Measurements from ENCODE around the gene FLYWCH2.
A peak's percentile ranks its signal among the peaks of the same experiment; 100 is the strongest.

FLYWCH2 gene

GRCh38 chr16:2882650-2883457, at the start of gene FLYWCH2:
FLYWCH2 (plus strand) TSS chr16:2883215; CDS start chr16:2896450, 13,235 bp downstream.
- DNase-seq (ENCODE audit: low read depth in 2 of 2) = peak; percentile 100

- DNase-seq (ENCODE audit: low read depth in 2 of 2) = no peak
Measured at GRCh38 chr16:2833776-2834175, 49.2 kb upstream of the FLYWCH2 start.

DNA sequence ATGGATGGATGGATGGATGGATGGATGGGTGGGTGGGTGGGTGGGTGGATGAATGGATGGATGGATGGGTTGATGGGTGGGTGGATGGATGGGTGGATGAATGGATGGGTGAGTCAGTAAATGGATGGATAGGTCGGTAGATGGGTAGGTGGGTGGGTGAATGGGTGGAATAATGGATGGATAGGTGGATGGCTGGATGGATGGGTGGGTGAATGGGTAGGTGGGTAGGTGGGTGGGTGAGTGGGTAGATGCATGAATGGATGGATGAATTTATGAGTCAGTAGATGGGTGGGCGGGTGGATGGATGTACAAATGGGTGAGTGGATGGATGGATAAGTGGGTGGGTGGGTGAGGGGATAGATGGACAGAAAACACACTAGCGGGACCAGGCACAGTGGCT, 48.0 kb upstream of the FLYWCH2 start:
- no peak for DNase-seq (ENCODE audit: low read depth in 2 of 2)

DNA sequence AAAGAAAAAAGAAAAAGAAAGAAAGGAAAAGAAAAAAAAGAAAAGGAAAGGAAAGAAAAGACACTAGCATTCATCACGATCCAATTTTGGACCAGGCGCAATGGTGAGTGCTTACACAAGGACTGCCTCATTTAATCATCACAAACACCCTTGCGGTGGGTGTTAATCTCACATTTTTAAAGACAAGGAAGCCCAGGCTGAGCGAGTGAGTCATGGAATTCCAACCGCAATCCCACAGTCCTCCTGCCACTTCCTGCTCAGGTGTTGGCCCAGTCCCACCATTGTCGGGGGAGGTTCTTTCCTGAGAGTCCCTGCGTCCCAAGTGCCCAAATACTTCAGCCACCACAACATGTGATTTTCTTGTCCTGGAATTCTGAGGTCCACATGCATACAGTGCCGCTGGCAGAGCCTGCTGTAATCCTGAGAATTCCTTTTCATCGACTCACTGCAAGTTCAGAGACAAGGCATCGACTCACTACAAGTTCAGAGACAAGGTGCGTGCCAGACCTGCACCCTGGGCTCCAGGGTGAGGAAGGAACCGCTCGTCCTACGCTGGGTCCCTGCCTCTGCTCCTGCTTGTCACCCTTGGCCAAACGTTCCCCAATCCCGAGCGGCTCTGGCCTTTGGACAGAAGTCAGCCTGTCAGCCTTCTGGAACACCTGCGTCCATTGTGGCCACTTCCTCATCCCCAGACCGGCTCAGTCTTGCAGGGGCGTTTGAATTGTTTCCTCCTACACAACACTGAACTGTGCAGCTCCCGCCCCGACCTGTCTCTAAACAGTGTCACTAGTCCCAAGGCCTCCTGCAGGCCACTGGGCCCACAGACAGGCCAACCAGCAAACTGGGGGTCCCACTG, 47.1 kb upstream of the FLYWCH2 start:
- DNase-seq (ENCODE audit: low read depth in 2 of 2) = no peak

- no peak for DNase-seq (ENCODE audit: low read depth in 2 of 2)
Measured at GRCh38 chr16:2836646-2837508, 46.1 kb upstream of the FLYWCH2 start.

GRCh38 chr16:2838928-2839327, 44.1 kb upstream of the FLYWCH2 start:
- peak in 1 of 2 donors; percentile 23 for DNase-seq (ENCODE audit: low read depth in 2 of 2)

DNA sequence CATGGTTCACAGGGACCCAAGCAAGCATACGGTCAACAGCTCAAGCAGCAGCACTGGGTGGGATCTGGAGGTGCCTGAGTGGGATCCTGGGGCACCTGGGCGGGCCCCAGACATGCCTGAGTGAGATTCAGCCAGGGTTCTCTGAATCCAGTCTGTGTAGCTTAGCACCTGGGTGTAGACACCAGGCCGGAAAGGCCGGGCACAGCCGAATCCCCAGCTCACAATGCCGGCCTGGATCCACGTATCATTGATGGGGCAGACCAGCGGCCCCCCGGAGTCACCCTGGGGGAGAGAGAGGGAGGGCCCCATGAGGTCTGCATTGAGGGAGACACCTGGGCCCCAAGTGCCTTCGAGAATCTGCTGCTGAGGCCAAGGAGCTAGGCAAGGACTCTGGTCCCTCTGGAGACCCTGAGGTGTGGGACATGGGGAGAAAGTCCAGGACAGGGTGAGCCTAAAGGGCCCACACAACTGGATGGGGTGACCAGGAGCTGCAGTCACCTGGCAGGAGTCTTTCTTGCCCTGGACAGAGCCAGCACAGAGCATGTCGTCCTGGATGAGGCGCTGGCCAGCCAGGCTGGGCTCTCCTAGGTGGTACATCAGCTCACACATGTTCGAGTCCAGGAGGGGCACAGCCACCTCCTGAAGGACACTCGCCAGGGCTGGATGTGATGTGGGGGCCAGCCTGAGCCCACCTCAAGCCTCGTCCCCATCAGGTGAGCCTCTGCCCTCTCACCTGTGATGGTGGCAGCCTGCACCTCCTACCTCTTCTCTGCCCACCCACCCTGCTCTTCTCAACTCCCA, 43.2 kb upstream of the FLYWCH2 start:
- no peak for DNase-seq (ENCODE audit: low read depth in 2 of 2)

DNA sequence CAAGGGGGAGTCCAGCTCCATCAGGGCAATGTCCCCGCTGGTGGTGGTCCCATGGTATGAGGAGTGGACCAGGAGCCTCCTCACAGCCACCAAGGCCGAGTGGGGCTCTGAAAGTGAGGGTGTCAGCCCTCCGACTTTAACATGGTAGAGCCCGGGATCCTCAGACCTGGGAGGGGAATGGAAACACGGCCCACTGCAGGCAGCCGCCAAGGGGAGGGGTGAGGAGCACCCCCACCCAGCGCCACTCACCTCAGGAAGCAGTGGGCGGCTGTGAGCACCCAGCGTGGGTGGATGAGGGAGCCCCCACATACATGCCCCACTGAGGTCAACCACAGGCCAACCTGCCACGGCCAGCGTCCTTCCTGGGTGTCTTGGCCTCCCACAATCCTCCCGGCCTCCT, 42.1 kb upstream of the FLYWCH2 start:
- DNase-seq (ENCODE audit: low read depth in 2 of 2) = no peak

- DNase-seq (ENCODE audit: low read depth in 2 of 2) = no peak
Measured at GRCh38 chr16:2841606-2842339, 41.2 kb upstream of the FLYWCH2 start.

GRCh38 chr16:2842340-2843000, 40.5 kb upstream of the FLYWCH2 start:
- peak; percentile 40 to 44 for DNase-seq (ENCODE audit: low read depth in 2 of 2)

GRCh38 chr16:2843526-2843925, 39.5 kb upstream of the FLYWCH2 start:
- no peak for DNase-seq (ENCODE audit: low read depth in 2 of 2)

GRCh38 chr16:2845116-2845515, 37.9 kb upstream of the FLYWCH2 start:
- no peak for DNase-seq (ENCODE audit: low read depth in 2 of 2)

GRCh38 chr16:2846511-2847310, 36.3 kb upstream of the FLYWCH2 start:
- DNase-seq (ENCODE audit: low read depth in 2 of 2) = no peak

GRCh38 chr16:2848933-2849725, 33.9 kb upstream of the FLYWCH2 start:
- DNase-seq (ENCODE audit: low read depth in 2 of 2) = no peak

- DNase-seq (ENCODE audit: low read depth in 2 of 2) = no peak
Measured at GRCh38 chr16:2852003-2852730, 30.8 kb upstream of the FLYWCH2 start.

GRCh38 chr16:2852731-2853507, 30.1 kb upstream of the FLYWCH2 start:
- DNase-seq (ENCODE audit: low read depth in 2 of 2) = no peak
